HepG2 (cell line): ENCODE data around the gene PKP3. TPM values are rescaled to one million over a fixed set of nuclear protein-coding genes. Genes with fewer than 3 reads are reported as not detected.

ENCODE experiments used
- ATAC-seq: fragments of 200-7000 bp; cut with Tn5 transposase; 3 replicates; pipeline ENCODE4 v1.9.1; 2020; ENCODE audit warnings: mild to moderate bottlenecking, moderate library complexity
- BruUV-seq: library from RNA; stranded (reverse); fragments of 400-500 nt; replicated peaks from 2 replicates; lab custom pipeline; 2021; lab: Mats Ljungman, UMichigan
- CTCF ChIA-PET: fragments of 300-600 bp; formaldehyde crosslinking; extraction: SDS; loops from one replicate; lab custom pipeline; 2021; ENCODE audit warnings: low total read pairs, inconsistent platforms, low intra/inter-chr PET ratio; lab: Yijun Ruan, JAX
- POLR2A ChIA-PET: fragments of 350-600 bp; sonication (Branson Sonifier 250); formaldehyde crosslinking; loops from one replicate; lab custom pipeline; 2020; ENCODE audit warnings: antibody characterized with exemption, inconsistent platforms; lab: Yijun Ruan, JAX
- DNase-seq: peaks from one replicate; pipeline ENCODE4 v3.0.0-alpha.2; 2015; ENCODE audit warnings: low spot score
- FAIRE-seq: peaks from 3 replicates; lab custom pipeline; 2011; peaks lifted over from hg19 to GRCh38; lab: Jason Lieb, UNC
- H2AFZ ChIP-seq: one replicate; pipeline ENCODE4 v1.6.1; 2011; ENCODE audit warnings: low read length, inconsistent platforms
- H3K27ac ChIP-seq: fragments of 300-600 bp; 3 replicates; pipeline ENCODE4 v1.8.0; 2011; ENCODE audit warnings: mixed run types, mild to moderate bottlenecking, mixed read lengths, low read length, inconsistent platforms; ENCODE audit not compliant: insufficient read depth; ENCODE audit errors: extremely low read length
- H3K27me3 ChIP-seq, 2 experiments: fragments of 200-600 bp in 1 of 2; 2 replicates in 1 of 2; 3 replicates in 1 of 2; pipeline versions ENCODE4 v1.6.0 to v1.8.0; 2011; ENCODE audit warnings: low read length in 2 of 2, mild to moderate bottlenecking in 2 of 2, moderate library complexity in 2 of 2, inconsistent platforms in 1 of 2; ENCODE audit not compliant: insufficient read depth in 2 of 2, control insufficient read depth in 1 of 2
- H3K36me3 ChIP-seq, 2 experiments: fragments of 200-600 bp in 1 of 2; replicated peaks in 1 of 2; 2 replicates in 1 of 2; 3 replicates in 1 of 2; pipeline versions ENCODE4 v1.5.1 to v1.8.0; 2011; ENCODE audit warnings: low read length in 2 of 2, inconsistent platforms in 1 of 2; ENCODE audit not compliant: insufficient read depth in 2 of 2, control insufficient read depth in 1 of 2
- H3K4me1 ChIP-seq: 2 replicates; pipeline ENCODE4 v1.5.1; 2012; ENCODE audit warnings: low read length, inconsistent platforms; ENCODE audit not compliant: insufficient read depth
- H3K4me2 ChIP-seq: 2 replicates; pipeline ENCODE4 v1.6.0; 2011; ENCODE audit warnings: low read depth, low read length, inconsistent platforms
- H3K4me3 ChIP-seq, 3 experiments: fragments of 200-600 bp in 1 of 3; sonication (generic), shearing (Covaris generic) in 1 of 3; replicated peaks in 1 of 3; 2 replicates each; pipeline ENCODE4 v1.5.1; 2011 to 2016; ENCODE audit warnings: low read length in 3 of 3, inconsistent platforms in 2 of 3, low read depth in 2 of 3, mild to moderate bottlenecking in 2 of 3, control low read depth in 1 of 3, mixed read lengths in 1 of 3; ENCODE audit not compliant: insufficient read depth in 1 of 3
- H3K79me2 ChIP-seq: one replicate; pipeline ENCODE4 v1.6.1; 2011; ENCODE audit warnings: low read length, inconsistent platforms; ENCODE audit not compliant: insufficient read depth
- H3K9ac ChIP-seq: 2 replicates; pipeline ENCODE4 v1.6.0; 2011; ENCODE audit warnings: mild to moderate bottlenecking, low read depth, low read length, inconsistent platforms; ENCODE audit not compliant: insufficient read depth
- H3K9me3 ChIP-seq: 2 replicates; pipeline ENCODE4 v1.5.1; 2012; ENCODE audit warnings: mild to moderate bottlenecking, low read length
- H4K20me1 ChIP-seq: 2 replicates; pipeline ENCODE4 v1.6.0; 2011; ENCODE audit warnings: inconsistent platforms, mild to moderate bottlenecking, low read length, moderate library complexity; ENCODE audit not compliant: insufficient read depth
- AGO2 ChIP-seq: fragments of 200-400 bp; formaldehyde crosslinking; optimal IDR thresholded peaks from 2 replicates; pipeline ENCODE3; 2017; ENCODE audit warnings: mild to moderate bottlenecking, low read depth, low read length, moderate library complexity
- NR2F6 ChIP-seq, 2 experiments: IDR thresholded peaks; 2 replicates each; pipeline ENCODE4 v1.6.1; 2016; ENCODE audit warnings: antibody characterized with exemption in 1 of 2, mild to moderate bottlenecking in 1 of 2
- RFX3 ChIP-seq: IDR thresholded peaks from 2 replicates; pipeline ENCODE4 v1.6.1; 2016; ENCODE audit warnings: missing biosample characterization, missing genetic modification reagents
- SKI ChIP-seq: fragments of 450-650 bp; IDR thresholded peaks from one replicate; pipeline ENCODE4 v1.6.1; 2018; ENCODE audit warnings: mild to moderate bottlenecking; ENCODE audit not compliant: partially characterized antibody
- ZNF350 ChIP-seq: sonication (generic); formaldehyde crosslinking; IDR thresholded peaks from 2 replicates; pipeline ENCODE4 v1.4.0; 2020; ENCODE audit warnings: mild to moderate bottlenecking, low read depth, missing genetic modification reagents, borderline replicate concordance
- ZNF691 ChIP-seq: sonication (generic); formaldehyde crosslinking; IDR thresholded peaks from 2 replicates; pipeline ENCODE4 v1.4.0; 2020; ENCODE audit warnings: missing genetic modification reagents, low read depth, mild to moderate bottlenecking, borderline replicate concordance
- WGBS: methylation state at CpG from one replicate; pipeline ENCODE4 v1.1.6; 2017; ENCODE audit warnings: low lambda C conversion rate; 5-methylcytosine and 5-hydroxymethylcytosine counted together
- in situ Hi-C: cut with HindIII; loops from 2 replicates; pipeline ENCODE4 v1.10.0; 2017; ENCODE audit warnings: low pct_unique_long_range_greater_than_20kb; ENCODE audit not compliant: extremely low pct_ligation_motif_present
- intact Hi-C: fragments of 100-400 bp; cut with micrococcal nuclease; formaldehyde crosslinking; loops from one replicate; pipeline ENCODE4 v1.10.0; 2022; ENCODE audit not compliant: unreplicated experiment
- polyA plus RNA-seq, 8 experiments: library from polyadenylated mRNA; depleted of rRNA in 3 of 8; stranded (reverse) in 7 of 8; unstranded in 1 of 8; fragments of >200 nt; fragmentation: Illumina TruSeq in 4 of 8; extraction: Trizol in 4 of 8; gene quantifications; 2 replicates each; pipeline versions ENCODE4 v1.2.1 to v1.2.3, GENCODE V29; 2011 to 2016; ENCODE audit warnings: low read depth in 4 of 8, missing spikeins in 1 of 8, mixed read lengths in 1 of 8; ENCODE audit not compliant: insufficient read depth in 1 of 8
- total RNA-seq, 5 experiments: library from RNA; depleted of rRNA; stranded (reverse); fragments of >200 nt; fragmentation: Illumina TruSeq; extraction: Trizol; gene quantifications; 2 replicates each; pipeline ENCODE4 v1.2.3, GENCODE V29; 2016; ENCODE audit warnings: low read depth in 1 of 5

Gene PKP3
- total and polyA plus RNA-seq, 2 of the 13 experiments (the other 11 are each of a cell fraction or from before 2014, with no cell fraction given), result 18.0 to 28.7 TPM

GRCh38 chr11:417652-418342, 23.8 kb downstream of the PKP3 start:
- no peak overlapping the region for H2AFZ ChIP-seq
- intact Hi-C loops, result no loop called here
- no peaks in the 10 kb centered on the region for H4K20me1 ChIP-seq
- TF ChIP-seq ZNF691 (CRISPR knock-in tag), result no peak
- no peak for TF ChIP-seq SKI
- peak; percentile 21 for TF ChIP-seq AGO2
- FAIRE-seq (no peak), DNase-seq (no peak), ATAC-seq (no peak)
- no peak overlapping the region for H3K27ac ChIP-seq
- no TSS peak for BruUV-seq
- H3K9me3 ChIP-seq, result no peaks in the 10 kb centered on the region
- no peak overlapping the region for H3K4me2 ChIP-seq
- POLR2A ChIA-PET, result interaction anchor here (2.3 kb wide), 1 partner anchor 28 kb away, joined by 14 read pairs; no protein-coding TSS in a partner anchor
- in situ Hi-C loops, result no loop called here
- peaks cover 2 to 10% of the 10 kb centered on the region in 2 experiments; a peak in 1 of 5 replicates for H3K27me3 ChIP-seq
- no peak overlapping the region for H3K9ac ChIP-seq
- H3K4me1 ChIP-seq, result peaks cover 37% of the 10 kb centered on the region
- H3K36me3 ChIP-seq, result no peaks in the 10 kb centered on the region
- 88% methylated on average over 14 of the region's 19 CpGs for WGBS
- no peaks in the 10 kb centered on the region for H3K79me2 ChIP-seq
- CTCF ChIA-PET, result no interaction called here
- no peak overlapping the region for H3K4me3 ChIP-seq

- DNase-seq, result no peak
- CTCF ChIA-PET, result no interaction called here
These were observed 24.6 kb downstream of the PKP3 start for GRCh38 chr11:418343-419247.

More at GRCh38 chr11:418343-419247, 24.6 kb downstream of the PKP3 start:
- Histone ChIP-seq H3K27ac (no peak overlapping the region), H3K4me1 (peaks cover 29% of the 10 kb centered on the region), H3K79me2 (no peaks in the 10 kb centered on the region), H3K9ac (no peak overlapping the region), H3K27me3 (peaks cover 2 to 7% of the 10 kb centered on the region in 2 experiments; a peak in 1 of 5 replicates), H3K4me2 (no peak overlapping the region), H2AFZ (no peak overlapping the region), H3K36me3 (no peaks in the 10 kb centered on the region), H4K20me1 (no peaks in the 10 kb centered on the region), H3K4me3 (no peak overlapping the region), H3K9me3 (no peaks in the 10 kb centered on the region)
- in situ Hi-C loops (no loop called here), intact Hi-C loops (no loop called here)
- FAIRE-seq, result no peak
- POLR2A ChIA-PET, result interaction anchor here (2.3 kb wide), 1 partner anchor 28 kb away, joined by 14 read pairs; no protein-coding TSS in a partner anchor
- ATAC-seq, result no peak
- BruUV-seq, result TSS peak; percentile 55
- 85% methylated on average over 27 of the region's 30 CpGs for WGBS
- no peak for TF ChIP-seq ZNF350
- TF ChIP-seq RFX3 (CRISPR knock-in tag), result no peak
- TF ChIP-seq NR2F6 (IDR thresholded peaks at IDR 0.05), result 0 out of 2 replicates have a peak, but pooled peaks have one; percentile 19
- no peak for TF ChIP-seq NR2F6 (CRISPR knock-in tag; IDR thresholded peaks at IDR 0.05)
